NCI-H1436 treated with DMSO at 0.1 percent for 48 hours (cell line): Measurements from ENCODE around the gene KSR2.
A peak's percentile ranks its signal among the peaks of the same experiment; 100 is the strongest.

Experiments
- DNase-seq: peaks from one replicate; lab custom pipeline; 2025; lab: John Stamatoyannopoulos, UW

The KSR2 gene

DNA sequence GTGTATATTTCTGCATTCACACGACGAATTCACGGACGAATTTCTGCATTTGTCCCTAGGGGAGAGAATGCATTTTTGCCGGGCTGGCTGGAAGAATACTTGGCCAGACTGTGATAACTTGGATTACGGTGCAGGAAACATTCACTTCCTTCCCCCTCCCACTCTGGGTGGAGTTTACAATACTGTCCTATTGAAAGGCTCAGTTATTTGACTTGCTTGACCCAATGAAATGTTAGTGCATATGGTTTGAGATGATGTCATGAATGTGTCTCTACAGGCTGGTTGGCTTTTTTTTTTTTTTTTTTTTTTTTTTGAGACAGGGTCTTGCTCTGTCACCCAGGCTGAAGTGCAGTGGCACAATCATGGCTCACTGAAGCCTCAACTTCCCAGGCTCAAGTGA, 516.7 kb downstream of the KSR2 start:
- no peak for DNase-seq

DNA sequence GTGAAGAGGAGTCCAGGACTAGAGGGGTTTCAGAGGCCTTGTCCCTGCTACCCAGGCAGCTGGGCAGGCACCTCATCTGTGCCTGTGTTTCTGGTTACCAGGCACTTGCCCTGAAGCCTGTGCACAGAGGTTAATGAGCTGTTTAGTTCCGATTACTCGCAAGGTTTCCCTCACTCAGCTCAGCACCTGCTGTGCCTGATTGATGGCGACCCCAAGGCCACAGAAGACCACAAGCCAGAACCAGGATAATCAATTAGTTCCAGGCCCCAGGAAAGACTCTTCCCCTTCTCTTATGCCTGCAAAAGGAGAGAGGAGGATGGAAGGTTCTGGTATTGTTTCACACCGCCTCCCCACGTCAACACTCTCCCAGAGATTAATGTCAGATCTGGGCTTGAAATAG, 518.6 kb downstream of the KSR2 start:
- no peak for DNase-seq

DNA sequence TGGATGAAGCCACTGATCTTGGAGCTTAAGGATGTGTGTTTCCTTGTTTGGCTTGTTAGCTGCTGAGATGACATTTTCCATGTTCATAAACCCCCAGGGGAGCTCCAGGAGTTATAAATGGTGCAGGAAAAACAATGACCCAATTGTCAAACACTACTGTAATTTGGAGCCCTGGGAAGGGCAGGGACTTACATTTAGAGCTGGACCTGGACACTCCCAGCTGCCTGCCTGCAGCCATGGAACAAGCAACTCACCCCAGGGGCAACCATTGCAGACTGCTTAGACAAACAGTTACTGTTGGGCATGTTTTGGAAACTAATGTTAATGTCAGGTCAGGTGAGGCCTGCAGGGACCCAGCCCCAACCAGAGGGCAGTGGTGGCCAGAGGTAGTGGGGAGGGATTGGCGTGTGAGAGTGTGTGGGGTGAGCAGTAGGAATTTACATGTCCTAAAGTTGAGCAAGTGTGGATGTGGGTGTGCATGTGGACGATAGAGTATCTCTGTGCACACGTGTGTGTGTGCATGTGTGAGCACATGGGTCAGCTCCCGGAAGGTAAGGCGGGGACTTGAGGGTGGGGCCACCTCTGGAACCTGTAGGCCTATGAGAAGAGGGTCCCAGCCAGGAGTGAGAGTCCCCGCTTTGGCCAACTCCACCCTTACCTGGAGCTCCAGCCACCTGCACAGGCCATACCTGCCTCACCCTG, 521.0 kb downstream of the KSR2 start:
- no peak for DNase-seq

DNA sequence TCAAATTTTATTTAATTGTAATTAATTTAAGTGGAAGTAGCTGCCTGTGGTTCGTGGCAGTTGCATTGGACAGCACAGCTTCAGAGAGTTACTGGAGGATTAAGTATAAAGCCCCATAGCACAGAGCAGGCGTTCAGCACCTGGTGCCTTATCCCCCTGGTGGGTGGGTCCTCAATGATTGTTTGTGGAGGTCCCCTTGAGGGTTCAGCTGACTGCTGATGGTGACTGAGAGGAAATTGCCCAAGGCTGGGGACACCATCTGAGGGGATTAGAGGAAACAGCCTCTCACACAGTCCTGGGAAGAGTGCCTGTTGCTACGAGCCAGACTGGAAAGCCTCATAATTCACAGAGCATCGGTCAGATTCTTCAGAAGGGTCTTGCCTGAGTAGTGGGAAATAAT, 524.0 kb downstream of the KSR2 start:
- peak; percentile 47 for DNase-seq

DNA sequence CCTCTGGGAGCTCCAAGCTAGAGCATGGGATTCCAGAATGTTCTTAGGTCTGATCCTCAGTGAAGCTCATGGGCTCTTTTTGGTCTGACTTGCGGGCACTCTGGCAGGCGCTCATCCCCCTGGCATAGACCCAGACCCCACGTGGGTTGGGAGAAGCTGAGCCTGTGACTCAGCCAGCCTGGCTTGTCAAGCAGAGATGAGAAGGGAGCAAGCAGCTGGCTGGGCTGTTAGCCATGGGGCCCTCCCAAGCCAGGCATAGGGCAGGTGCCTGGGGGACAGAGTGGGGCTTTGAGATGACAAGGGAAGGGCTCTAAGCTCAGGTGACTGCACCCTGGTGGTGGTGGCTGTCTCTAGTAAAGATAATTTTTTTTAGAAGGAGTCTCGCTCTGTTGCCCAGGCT, 527.0 kb downstream of the KSR2 start:
- no peak for DNase-seq

DNA sequence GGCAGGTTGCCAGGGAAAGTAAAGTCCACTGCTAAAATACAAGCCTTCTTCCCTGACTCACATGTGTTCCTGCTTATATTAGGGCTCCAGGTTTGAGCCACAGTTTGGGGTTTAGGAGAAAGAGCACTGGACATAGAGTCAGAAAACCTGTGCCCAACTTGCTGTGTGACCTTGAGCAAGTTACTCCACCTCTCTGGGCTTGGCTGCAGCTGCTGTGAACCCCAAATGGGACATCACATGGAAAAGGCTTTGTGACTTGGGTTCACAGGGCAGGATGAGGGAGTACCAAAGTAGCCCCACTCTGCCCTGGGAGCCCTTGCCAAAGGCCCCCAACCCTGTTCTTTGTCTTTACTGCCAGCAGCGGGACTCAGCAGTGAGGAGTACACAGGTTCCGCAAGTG, 528.4 kb downstream of the KSR2 start:
- DNase-seq: no peak

DNA sequence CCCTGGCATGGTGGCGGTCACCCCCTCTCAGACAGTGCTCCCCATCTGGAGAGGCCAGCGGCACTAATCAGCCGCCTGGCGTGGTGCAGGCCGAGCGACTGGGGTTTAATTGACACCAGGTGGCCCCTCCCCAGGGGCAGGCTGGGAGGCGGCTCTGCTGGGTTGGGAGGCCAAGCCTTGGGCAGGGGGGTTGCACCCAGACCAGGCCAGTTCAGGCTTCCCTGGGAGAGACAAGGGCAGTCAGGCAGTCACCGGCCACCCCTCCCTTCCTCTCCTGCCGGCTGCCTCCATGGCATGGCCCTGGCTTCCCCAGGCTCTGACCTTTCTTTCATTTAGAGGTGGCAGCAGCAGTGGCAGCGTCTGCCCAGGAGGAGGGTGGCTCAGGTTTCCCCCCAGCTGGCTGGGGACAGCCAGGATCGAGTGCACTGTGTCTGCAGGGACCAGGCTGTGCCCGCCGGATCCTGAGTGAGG, 529.2 kb downstream of the KSR2 start:
- DNase-seq: no peak

DNA sequence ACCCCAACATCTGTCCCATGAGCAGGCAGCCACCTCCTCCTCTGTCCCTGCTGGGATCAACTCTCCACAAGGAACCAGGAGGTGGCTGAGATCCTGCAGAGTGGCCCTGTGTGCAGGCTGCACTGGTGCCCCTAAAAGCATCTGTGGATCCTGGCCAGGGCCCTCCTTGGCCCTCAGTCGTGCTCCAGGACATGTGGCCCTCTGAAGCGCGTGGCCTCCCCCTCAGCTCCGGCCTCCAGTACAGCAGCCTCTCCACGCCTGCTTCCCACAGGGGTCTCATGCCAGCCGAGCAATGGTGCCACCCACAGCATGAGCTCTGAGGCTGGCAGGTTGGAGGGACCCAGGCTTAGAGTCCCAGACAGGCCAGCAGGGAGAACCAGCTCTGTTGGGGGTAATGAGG, 530.0 kb downstream of the KSR2 start:
- DNase-seq: no peak

DNA sequence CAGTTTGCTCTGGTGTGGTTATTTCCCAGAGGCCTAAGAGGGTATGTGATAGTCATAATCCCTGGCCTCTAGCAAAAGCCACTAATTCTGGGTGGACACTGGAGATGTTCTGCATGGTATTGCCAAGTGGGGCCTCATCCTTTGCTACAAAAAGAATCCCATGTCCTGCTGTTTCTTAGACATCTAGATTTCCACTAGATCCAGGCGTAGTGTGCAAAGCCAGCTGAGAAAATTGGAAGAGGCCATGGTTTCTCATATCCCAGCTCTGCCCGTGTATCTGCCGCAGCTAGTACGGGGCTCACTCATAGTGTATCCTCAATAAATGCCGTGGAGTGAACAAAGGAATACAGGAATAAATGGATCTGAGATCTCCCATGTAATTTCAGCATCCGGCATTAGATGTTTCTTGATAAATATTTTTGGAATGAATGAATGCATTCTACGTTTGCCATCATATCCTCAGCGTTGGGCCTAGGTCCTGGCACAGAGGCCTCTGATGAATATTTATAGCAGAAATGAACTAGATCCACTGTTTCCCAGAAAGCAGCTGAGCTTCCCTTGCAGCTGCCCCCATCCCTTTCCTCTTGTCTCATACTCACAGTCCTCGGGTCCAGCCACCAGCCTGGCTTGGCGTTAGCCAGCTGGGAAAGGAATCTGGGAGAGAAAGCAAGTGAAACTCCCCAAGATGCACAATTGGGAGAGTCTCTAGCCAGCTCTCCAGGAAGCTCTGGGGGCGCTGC, 531.1 kb downstream of the KSR2 start:
- DNase-seq: no peak

DNA sequence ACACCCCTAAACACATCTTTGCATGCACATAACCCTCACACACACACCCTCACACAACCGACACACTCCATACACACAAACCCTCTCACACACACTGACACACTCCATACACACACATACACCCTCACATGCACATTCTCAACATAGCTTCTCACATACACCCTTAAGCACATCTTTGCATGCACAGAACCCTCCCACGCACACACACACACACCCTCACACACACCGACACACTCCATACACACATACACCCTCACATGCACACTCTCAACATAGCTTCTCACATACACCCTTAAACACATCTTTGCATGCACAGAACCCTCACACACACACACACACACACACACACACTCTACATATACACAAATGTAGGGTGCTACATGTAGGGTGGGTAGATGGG, 534.9 kb downstream of the KSR2 start:
- DNase-seq: no peak

DNA sequence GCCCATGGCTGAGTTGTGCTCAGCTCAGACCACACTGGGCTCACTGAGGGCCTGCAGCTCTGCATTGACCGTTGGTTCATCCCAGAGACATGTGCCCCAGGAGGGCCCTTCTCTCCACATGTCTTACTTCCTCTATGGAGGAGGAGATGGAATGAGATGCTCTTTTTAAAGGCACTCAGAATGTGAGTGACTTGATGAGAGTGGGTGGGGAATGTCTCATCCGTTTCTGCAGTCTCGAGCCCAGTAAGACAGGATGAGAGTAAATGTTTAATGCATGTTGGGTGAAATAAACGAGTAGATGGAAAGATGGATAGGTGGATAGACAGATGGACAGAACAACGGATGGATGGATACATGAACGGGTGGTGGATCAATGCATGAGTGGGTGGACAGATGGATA, 538.5 kb downstream of the KSR2 start:
- no peak for DNase-seq

DNA sequence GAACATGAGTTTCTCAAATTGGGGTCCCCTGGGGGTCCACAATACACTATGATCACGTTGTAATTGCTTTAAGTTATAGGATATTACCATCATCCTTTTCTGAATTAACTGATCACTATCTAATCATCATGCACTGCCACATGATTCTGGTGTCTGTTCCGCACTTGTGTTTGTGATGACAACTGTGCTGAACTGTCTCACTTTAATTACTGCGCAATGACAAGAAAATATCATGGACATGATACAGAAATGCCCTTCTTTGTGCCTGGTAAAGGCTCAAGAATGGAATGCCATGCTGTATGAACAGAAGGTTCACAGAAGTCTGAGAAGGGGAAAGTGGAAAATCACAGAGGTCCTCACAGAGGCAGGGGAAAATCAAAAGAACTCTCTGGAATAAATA, 541.6 kb downstream of the KSR2 start:
- DNase-seq: no peak

DNA sequence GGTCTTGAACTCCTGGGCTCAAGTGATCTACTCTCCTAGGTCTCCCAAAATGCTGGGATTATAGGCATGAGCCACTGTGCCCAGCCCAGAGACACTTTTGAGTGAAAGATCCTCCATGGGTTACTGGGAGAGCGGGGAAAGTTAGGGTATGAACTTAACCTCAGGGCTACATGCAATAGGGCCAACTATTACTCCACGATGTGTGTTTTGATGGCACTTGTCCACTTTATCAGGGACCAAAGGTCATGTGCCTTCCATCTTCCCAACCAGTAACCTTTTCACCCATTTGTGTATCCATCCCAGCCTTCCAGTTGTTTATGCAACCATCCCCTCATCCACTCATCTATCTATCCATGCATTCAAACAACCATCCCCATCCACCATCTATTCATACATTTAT, 546.8 kb downstream of the KSR2 start:
- DNase-seq: no peak

DNA sequence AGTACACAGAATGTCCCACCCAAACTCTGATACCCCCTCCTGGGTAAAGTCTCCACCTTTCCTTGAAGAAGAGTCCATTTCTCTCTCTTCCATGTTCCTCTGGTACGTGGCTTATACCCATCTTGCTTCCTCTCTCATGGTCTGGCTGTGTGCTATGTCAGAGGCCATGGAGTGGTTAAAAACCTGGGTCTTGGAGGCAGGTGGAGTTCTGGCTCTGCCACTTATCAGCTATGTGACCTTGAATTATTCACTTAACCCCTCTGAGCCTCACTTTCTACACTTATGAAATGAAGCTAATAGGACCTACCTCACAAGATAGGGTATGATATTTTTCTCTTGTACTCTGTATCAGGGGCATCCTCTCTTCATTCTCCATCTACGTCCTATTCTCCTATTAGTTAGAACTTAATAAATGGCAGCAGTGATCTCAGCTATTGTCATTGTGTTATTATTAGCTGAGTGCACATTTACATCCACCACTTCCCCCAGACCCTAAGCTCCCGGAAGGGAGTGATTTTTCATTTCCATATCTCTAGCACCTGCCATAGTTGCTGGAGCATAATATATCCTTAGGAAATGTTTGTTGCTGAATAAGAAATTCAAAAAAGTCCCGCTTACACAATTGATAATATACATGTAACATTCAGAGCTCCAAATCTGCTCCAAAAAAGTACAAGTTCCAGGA, 547.6 kb downstream of the KSR2 start:
- DNase-seq: no peak

DNA sequence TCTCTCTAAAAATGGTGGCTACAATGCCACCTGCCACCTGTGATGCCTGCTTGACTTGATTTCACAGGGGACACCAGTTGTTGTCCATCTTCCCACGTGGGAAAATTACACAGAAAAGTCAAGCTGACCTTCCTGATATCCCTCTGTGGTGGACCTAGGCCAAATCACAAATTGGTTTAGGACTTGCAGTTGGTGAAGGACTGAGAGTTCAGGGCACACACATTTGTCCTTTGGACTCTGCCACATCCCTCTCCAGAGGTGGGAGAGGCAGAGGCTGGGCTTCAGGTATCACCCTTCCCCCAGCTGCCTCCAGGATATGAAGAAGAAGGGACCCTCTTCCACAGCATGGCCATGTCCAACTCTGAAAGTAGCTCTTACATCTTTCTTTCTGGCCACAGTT, 551.8 kb downstream of the KSR2 start:
- DNase-seq: no peak

DNA sequence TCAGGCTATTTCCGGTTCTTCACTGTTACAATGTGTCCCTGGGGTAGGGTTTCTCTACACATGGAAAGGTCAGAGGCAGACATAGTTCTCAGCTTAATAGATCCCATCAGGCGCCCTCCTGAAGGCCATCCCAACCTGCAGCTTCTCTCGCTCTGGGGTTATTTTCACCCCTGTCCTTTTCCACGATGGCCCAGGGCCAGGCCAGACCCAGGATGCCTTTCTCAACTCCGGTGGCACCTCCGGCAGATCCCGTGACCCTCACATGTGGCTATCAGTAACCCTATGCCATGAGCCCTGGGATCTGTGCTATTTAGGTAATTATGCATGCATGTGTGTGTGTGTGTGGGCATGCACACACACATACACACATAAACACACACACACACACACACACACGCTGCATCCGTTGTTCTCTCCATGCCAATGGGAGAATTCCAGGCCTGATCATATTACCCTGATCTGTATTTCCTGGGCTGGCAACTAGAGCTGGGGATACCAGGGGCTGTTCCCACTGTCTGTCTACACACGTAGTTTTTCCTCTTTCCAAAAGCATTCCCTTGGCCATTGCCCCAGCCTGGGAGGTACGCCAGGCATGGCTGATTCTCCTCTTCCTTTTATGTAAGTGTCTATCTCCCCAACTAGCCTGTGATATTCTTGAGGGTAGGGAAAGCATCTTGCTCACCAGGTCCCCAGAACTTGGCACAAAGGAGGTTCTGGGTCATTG, 556.2 kb downstream of the KSR2 start:
- no peak for DNase-seq

DNA sequence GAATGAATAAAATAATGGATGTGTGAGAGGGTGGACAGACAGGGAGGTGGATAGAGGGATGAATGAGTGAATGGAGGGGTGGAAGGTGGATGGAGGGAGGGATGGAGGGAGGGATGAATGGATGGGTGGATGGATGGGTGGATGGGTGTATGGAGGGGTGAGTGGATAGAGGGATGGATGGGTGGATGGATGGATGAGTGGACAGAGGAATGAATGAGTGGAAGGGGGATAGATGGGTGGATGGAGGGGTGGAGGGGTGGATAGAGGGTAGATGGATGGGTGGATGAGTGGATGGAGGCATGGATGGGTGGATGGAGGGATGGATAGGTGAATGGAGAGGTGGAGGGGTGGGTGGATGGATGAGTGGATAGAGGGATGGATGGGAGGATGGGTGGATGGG, 559.5 kb downstream of the KSR2 start:
- no peak for DNase-seq

DNA sequence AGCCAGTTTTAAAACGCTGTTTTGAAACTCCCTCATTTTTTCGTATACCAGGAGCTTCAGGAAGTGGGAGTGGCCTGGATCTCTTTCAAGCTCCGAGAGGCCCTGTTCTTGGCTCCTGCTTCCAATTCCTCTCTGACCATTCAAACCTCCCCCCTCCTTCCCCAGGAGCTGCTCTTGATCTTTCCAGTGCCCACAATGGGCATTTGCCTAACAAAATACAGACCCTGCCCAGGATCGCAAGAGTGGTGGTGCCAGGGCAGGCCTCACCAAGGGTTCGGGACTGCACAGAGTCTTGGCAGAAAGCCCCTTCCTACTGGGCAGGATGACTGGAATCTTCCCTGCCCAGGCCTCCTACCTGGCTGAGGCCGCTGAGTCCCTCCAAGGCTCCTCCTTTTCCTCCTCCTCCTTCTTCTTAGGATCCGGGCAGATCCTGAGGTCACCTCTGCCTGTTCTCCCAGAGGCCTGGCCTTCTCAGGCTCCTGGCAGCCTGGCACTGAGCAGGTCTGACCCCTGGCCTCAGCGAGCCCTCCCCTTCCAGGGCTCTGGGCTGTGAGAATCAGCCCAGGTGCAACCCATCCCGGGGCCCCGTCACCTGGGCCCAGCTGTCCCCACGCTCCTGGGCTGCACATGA, 560.5 kb downstream of the KSR2 start:
- no peak for DNase-seq

DNA sequence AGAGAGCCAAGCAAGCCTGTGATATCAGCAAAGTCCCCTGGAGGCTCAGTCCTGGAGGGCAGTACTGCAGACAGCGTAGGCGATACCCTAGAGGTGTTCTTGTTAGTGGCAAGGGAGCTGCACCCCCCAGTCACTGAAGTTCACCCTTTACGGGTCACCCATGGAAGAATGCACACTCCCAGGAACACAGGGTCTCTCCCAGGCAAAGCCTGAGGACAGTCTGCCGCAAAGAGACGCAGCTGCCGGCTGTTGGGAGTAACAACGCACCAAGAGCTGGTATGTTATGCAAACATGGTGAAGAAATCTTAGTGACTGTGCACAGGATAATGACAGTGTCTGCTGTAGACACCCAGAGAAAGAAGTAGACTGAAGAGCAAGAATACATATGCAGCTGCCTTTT, 563.9 kb downstream of the KSR2 start:
- DNase-seq: no peak

DNA sequence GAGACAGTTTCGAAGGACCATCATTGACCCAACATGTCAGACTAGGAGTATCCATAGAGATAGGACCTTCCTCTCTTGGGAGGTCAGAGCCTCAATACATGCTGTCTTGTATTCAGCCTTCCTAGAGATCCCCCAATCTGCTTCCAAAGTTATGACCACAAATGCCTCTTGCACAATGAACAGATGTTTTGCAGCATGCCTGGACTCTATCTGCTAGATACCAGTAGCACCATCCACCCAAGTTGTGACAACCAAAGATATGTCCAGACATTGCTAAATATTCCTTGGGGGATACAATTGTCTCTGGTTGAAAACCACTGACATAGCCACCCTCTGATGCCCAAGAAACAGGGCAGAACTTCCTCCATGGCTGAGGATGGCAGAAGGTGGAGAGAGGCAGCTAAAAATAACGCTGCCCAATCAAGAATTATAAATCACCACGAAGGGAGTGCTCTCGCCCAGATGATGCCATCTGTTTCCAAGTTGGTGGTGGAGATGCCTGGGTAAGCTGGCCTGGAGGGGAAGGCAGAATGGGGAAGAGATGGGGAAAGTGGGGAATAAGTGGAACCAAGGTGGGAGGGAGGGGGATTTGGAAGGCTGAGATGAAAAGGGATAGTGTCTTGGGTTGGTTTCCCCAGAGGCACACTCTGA, 564.5 kb downstream of the KSR2 start:
- DNase-seq: no peak

DNA sequence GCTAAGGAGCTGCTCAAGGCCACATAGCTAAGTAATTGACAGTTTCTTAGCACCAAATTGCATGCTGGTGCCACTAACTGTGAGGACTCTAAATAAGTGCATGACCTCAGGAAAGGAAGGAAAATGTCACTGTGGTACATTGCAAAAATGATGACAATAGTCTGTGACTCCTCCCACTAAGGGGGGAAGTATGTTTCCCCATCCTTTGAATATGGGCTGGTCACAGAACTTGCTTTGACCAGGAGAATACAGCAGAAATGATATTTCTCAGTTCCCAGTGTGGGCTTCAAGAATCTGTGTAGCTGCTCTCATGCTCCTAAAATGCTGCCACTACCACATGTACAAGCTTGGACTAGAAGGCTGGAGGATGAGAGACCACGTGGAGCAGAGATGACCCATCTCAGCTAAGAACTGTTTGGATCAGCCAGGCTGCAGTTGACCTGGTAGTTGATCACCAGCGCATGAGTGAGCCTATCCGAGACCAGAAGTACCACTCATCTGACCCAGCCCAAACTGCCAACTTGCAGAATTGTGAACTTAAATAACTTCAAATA, 565.1 kb downstream of the KSR2 start:
- DNase-seq: no peak
